GM23338 (cell line): ENCODE results near the gene OR4D11.

Experiments
- CREB1 ChIP-seq: fragments of 250-450 bp; sonication (Bioruptor Pico); IDR thresholded peaks from 2 replicates; pipeline ENCODE4 v1.5.0; 2020; ENCODE audit warnings: low read depth, mild to moderate bottlenecking, moderate library complexity
- EZH2 ChIP-seq: fragments of 200-600 bp; sonication (generic); IDR thresholded peaks from one replicate; pipeline ENCODE4 v1.8.0; 2017; ENCODE audit warnings: antibody characterized with exemption, mild to moderate bottlenecking, low read depth; ENCODE audit not compliant: unreplicated experiment
- EZH2phosphoT487 ChIP-seq: fragments of 200-600 bp; sonication (generic); IDR thresholded peaks from one replicate; pipeline ENCODE4 v1.8.1; 2018; ENCODE audit warnings: antibody characterized with exemption; ENCODE audit not compliant: unreplicated experiment
- JUNB ChIP-seq: IDR thresholded peaks from one replicate; pipeline ENCODE4 v1.6.1; 2016; ENCODE audit warnings: antibody characterized with exemption; ENCODE audit not compliant: unreplicated experiment
- NANOG ChIP-seq: IDR thresholded peaks from 2 replicates; pipeline ENCODE4 v1.6.1; 2016; ENCODE audit warnings: antibody characterized with exemption, borderline replicate concordance
- POLR2AphosphoS5 ChIP-seq: IDR thresholded peaks from 2 replicates; pipeline ENCODE4 v1.6.1; 2016; ENCODE audit warnings: antibody characterized with exemption, low read depth
- STAT1 ChIP-seq: IDR thresholded peaks from one replicate; pipeline ENCODE4 v1.6.1; 2016; ENCODE audit warnings: antibody characterized with exemption; ENCODE audit not compliant: unreplicated experiment
- ZNF114 ChIP-seq: fragments of 250-450 bp; sonication (Bioruptor Pico); IDR thresholded peaks from 2 replicates; pipeline ENCODE4 v1.5.0; 2020; ENCODE audit warnings: mild to moderate bottlenecking, moderate library complexity
- ZNF331 ChIP-seq: fragments of 250-450 bp; sonication (Bioruptor Pico); IDR thresholded peaks from 2 replicates; pipeline ENCODE4 v1.5.0; 2020; ENCODE audit warnings: low read depth, mild to moderate bottlenecking, moderate library complexity
- TF ChIP-seq, protein P1 (sequence below), 2 experiments: fragments of 200-600 bp in 1 of 2; sonication (generic) in 1 of 2; conservative IDR thresholded peaks; 2 replicates each; pipeline versions ENCODE4 v1.5.1 to v1.6.1; 2016 to 2017; ENCODE audit warnings: antibody characterized with exemption in 2 of 2, low read depth in 2 of 2, mild to moderate bottlenecking in 2 of 2, moderate library complexity in 1 of 2
- TF ChIP-seq, protein P2 (sequence below): IDR thresholded peaks from one replicate; pipeline ENCODE4 v1.6.1; 2018; ENCODE audit warnings: antibody characterized with exemption; ENCODE audit not compliant: unreplicated experiment
- TF ChIP-seq, protein P3 (sequence below): fragments of 250-450 bp; sonication (Bioruptor Pico); IDR thresholded peaks from 2 replicates; pipeline ENCODE4 v1.5.0; 2020; ENCODE audit warnings: mild to moderate bottlenecking, moderate library complexity
- TF ChIP-seq, protein P4 (sequence below): IDR thresholded peaks from 2 replicates; pipeline ENCODE4 v1.6.1; 2016; ENCODE audit warnings: antibody characterized with exemption

DNA sequence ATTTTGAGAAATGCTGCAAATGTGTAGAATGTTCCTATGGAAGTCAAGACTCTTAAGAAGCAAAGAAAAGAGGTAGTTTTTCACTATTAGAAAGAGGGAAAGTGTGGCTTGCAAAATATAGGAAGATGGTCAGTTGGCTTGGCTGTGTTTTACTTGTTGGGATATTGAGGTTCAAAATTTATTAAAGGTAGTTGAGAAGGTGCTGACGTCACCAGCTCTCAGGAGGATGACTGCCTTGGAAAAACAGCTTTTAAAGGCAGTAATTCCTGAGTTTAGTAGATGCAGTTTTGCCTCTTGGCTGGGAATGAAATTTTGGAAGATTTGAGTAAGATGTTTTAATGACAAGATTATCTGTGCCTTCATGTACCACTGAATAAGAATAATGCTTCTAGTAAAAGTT is 8.3 kb downstream of the OR4D11 start:
- TF ChIP-seq, protein P1, sequence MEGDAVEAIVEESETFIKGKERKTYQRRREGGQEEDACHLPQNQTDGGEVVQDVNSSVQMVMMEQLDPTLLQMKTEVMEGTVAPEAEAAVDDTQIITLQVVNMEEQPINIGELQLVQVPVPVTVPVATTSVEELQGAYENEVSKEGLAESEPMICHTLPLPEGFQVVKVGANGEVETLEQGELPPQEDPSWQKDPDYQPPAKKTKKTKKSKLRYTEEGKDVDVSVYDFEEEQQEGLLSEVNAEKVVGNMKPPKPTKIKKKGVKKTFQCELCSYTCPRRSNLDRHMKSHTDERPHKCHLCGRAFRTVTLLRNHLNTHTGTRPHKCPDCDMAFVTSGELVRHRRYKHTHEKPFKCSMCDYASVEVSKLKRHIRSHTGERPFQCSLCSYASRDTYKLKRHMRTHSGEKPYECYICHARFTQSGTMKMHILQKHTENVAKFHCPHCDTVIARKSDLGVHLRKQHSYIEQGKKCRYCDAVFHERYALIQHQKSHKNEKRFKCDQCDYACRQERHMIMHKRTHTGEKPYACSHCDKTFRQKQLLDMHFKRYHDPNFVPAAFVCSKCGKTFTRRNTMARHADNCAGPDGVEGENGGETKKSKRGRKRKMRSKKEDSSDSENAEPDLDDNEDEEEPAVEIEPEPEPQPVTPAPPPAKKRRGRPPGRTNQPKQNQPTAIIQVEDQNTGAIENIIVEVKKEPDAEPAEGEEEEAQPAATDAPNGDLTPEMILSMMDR (conservative IDR thresholded peaks at IDR 0.05; ENCODE audit: low read depth in 2 of 2), result no peak
- TF ChIP-seq EZH2, result no peak
- TF ChIP-seq EZH2phosphoT487, result no peak
- TF ChIP-seq ZNF114 (CRISPR knock-in tag), result no peak
- TF ChIP-seq CREB1 (CRISPR knock-in tag), result no peak
- no peak for TF ChIP-seq POLR2AphosphoS5
- TF ChIP-seq, protein P2, sequence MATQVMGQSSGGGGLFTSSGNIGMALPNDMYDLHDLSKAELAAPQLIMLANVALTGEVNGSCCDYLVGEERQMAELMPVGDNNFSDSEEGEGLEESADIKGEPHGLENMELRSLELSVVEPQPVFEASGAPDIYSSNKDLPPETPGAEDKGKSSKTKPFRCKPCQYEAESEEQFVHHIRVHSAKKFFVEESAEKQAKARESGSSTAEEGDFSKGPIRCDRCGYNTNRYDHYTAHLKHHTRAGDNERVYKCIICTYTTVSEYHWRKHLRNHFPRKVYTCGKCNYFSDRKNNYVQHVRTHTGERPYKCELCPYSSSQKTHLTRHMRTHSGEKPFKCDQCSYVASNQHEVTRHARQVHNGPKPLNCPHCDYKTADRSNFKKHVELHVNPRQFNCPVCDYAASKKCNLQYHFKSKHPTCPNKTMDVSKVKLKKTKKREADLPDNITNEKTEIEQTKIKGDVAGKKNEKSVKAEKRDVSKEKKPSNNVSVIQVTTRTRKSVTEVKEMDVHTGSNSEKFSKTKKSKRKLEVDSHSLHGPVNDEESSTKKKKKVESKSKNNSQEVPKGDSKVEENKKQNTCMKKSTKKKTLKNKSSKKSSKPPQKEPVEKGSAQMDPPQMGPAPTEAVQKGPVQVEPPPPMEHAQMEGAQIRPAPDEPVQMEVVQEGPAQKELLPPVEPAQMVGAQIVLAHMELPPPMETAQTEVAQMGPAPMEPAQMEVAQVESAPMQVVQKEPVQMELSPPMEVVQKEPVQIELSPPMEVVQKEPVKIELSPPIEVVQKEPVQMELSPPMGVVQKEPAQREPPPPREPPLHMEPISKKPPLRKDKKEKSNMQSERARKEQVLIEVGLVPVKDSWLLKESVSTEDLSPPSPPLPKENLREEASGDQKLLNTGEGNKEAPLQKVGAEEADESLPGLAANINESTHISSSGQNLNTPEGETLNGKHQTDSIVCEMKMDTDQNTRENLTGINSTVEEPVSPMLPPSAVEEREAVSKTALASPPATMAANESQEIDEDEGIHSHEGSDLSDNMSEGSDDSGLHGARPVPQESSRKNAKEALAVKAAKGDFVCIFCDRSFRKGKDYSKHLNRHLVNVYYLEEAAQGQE, result no peak
- no peak for TF ChIP-seq STAT1
- no peak for TF ChIP-seq ZNF331 (CRISPR knock-in tag)
- TF ChIP-seq, protein P3, sequence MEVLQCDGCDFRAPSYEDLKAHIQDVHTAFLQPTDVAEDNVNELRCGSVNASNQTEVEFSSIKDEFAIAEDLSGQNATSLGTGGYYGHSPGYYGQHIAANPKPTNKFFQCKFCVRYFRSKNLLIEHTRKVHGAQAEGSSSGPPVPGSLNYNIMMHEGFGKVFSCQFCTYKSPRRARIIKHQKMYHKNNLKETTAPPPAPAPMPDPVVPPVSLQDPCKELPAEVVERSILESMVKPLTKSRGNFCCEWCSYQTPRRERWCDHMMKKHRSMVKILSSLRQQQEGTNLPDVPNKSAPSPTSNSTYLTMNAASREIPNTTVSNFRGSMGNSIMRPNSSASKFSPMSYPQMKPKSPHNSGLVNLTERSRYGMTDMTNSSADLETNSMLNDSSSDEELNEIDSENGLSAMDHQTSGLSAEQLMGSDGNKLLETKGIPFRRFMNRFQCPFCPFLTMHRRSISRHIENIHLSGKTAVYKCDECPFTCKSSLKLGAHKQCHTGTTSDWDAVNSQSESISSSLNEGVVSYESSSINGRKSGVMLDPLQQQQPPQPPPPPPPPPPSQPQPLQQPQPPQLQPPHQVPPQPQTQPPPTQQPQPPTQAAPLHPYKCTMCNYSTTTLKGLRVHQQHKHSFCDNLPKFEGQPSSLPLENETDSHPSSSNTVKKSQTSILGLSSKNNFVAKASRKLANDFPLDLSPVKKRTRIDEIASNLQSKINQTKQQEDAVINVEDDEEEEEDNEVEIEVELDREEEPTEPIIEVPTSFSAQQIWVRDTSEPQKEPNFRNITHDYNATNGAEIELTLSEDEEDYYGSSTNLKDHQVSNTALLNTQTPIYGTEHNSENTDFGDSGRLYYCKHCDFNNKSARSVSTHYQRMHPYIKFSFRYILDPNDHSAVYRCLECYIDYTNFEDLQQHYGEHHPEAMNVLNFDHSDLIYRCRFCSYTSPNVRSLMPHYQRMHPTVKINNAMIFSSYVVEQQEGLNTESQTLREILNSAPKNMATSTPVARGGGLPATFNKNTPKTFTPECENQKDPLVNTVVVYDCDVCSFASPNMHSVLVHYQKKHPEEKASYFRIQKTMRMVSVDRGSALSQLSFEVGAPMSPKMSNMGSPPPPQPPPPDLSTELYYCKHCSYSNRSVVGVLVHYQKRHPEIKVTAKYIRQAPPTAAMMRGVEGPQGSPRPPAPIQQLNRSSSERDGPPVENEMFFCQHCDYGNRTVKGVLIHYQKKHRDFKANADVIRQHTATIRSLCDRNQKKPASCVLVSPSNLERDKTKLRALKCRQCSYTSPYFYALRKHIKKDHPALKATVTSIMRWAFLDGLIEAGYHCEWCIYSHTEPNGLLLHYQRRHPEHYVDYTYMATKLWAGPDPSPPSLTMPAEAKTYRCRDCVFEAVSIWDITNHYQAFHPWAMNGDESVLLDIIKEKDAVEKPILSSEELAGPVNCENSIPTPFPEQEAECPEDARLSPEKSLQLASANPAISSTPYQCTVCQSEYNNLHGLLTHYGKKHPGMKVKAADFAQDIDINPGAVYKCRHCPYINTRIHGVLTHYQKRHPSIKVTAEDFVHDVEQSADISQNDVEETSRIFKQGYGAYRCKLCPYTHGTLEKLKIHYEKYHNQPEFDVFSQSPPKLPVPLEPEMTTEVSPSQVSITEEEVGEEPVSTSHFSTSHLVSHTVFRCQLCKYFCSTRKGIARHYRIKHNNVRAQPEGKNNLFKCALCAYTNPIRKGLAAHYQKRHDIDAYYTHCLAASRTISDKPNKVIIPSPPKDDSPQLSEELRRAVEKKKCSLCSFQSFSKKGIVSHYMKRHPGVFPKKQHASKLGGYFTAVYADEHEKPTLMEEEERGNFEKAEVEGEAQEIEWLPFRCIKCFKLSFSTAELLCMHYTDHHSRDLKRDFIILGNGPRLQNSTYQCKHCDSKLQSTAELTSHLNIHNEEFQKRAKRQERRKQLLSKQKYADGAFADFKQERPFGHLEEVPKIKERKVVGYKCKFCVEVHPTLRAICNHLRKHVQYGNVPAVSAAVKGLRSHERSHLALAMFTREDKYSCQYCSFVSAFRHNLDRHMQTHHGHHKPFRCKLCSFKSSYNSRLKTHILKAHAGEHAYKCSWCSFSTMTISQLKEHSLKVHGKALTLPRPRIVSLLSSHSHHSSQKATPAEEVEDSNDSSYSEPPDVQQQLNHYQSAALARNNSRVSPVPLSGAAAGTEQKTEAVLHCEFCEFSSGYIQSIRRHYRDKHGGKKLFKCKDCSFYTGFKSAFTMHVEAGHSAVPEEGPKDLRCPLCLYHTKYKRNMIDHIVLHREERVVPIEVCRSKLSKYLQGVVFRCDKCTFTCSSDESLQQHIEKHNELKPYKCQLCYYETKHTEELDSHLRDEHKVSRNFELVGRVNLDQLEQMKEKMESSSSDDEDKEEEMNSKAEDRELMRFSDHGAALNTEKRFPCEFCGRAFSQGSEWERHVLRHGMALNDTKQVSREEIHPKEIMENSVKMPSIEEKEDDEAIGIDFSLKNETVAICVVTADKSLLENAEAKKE (CRISPR knock-in tag), result no peak
- TF ChIP-seq JUNB, result no peak
- TF ChIP-seq, protein P4, sequence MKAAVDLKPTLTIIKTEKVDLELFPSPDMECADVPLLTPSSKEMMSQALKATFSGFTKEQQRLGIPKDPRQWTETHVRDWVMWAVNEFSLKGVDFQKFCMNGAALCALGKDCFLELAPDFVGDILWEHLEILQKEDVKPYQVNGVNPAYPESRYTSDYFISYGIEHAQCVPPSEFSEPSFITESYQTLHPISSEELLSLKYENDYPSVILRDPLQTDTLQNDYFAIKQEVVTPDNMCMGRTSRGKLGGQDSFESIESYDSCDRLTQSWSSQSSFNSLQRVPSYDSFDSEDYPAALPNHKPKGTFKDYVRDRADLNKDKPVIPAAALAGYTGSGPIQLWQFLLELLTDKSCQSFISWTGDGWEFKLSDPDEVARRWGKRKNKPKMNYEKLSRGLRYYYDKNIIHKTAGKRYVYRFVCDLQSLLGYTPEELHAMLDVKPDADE, result no peak
- no peak for TF ChIP-seq NANOG
